Loucy (cell line): ENCODE results near the gene PLCL2.

Experiments used
- CTCF ChIP-seq: fragments of 200-600 bp; sonication (generic); conservative IDR thresholded peaks from 2 replicates; pipeline ENCODE4 v1.5.1; 2014; ENCODE audit warnings: mild to moderate bottlenecking, antibody characterized with exemption, low read length
- EZH2phosphoT487 ChIP-seq: fragments of 200-600 bp; IDR thresholded peaks from 2 replicates; pipeline ENCODE4 v1.6.1; 2018; ENCODE audit warnings: antibody characterized with exemption, mild to moderate bottlenecking, moderate library complexity, borderline replicate concordance

GRCh38 chr3:17040322-17040989 is 155.7 kb downstream of the PLCL2 start:
- no peak for TF ChIP-seq CTCF
- no peak for TF ChIP-seq EZH2phosphoT487
